Fibroblast of villous mesenchyme (primary cell): Measurements from ENCODE around the gene PRDM12. TPM values are rescaled to one million over a fixed set of nuclear protein-coding genes. Genes with fewer than 3 reads are reported as not detected.

ENCODE experiments used
- DNase-seq: peaks from one replicate; pipeline ENCODE4 v3.0.0-alpha.2; 2010; ENCODE audit warnings: low read depth
- H3K4me3 ChIP-seq: 2 replicates; pipeline ENCODE4 v1.5.1; 2011; ENCODE audit warnings: low read depth, mild to moderate bottlenecking, low read length
- CTCF ChIP-seq: IDR thresholded peaks from 2 replicates; pipeline ENCODE4 v1.5.1; 2012; ENCODE audit warnings: low read depth, mild to moderate bottlenecking, low read length; ENCODE audit not compliant: insufficient read depth
- total RNA-seq: library from RNA; depleted of rRNA; stranded (reverse); fragments of >200 nt; gene quantifications from 2 replicates; pipeline ENCODE4 v1.2.3, GENCODE V29; 2012

Gene PRDM12
- total RNA-seq, 1 donor: not detected

DNA sequence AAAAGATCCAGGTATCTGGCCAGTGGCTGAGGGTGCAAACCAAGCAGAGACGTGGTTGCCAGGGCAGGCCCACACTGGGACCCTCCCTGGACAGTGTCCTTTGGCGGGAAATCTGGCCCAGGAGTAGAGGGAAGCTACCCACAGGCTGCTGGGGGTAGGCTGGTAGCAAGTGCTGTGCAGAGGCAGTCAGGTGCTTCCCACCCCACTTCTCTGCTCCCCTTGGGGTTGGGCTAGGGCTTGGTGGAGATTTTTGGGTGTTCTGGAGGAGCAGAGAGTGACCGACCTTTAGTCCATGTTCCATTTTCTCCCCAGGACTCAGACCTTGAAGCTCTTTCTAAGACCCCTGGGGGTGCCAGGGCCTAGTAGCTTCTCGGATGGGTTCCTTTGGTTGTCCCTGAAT lies 5.6 kb downstream of the PRDM12 start:
- no peak overlapping the region for H3K4me3 ChIP-seq
- TF ChIP-seq CTCF: no peak

GRCh38 chr9:130670644-130671043 lies 6.2 kb downstream of the PRDM12 start:
- no peak for DNase-seq
- no peak for TF ChIP-seq CTCF
- H3K4me3 ChIP-seq: no peak overlapping the region

More for the DNA sequence above, 5.6 kb downstream of the PRDM12 start:
- DNase-seq: no peak

DNA sequence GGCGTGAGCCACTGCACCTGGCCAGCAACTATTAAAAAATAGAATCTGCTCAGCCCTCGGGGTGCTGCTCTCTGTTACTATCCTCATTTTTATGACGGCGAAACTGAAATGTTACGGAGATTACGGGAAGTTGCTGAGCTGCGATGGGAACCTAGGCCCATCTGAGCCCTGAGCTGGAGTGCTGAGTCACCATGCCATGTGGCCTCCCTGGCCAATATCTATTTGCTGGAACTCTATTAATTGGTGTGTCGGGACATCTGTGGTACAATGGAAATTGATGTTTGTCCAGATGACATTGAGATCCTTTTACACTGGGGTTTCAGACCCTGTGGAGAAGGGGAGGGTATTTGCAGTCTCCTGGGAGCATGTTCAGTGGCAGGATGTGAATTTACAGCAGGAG lies 8.1 kb downstream of the PRDM12 start:
- TF ChIP-seq CTCF: no peak
- DNase-seq: no peak
- H3K4me3 ChIP-seq: no peak overlapping the region

- no peak for DNase-seq
- TF ChIP-seq CTCF: no peak
- no peak overlapping the region for H3K4me3 ChIP-seq
Observed at GRCh38 chr9:130672933-130673615, 8.7 kb downstream of the PRDM12 start.

DNA sequence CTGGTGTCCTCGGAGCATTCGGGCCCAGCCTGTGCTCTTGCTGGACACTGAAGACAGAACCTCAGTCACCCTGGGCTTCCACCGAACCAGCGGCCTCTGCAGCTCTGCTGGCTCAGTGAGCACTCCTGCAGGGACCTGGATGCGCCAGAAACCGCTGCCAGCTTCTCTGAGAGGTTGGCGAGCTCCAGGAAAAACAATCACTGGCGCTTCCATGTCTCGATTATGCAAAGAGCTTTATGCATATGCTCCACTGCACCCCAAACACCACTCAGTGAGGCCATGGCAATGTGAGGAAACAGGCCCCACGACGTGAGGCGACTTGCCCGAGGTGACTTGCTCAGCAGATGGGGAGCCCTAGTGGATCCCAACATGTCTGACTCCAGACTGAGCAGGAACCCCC lies 11.0 kb downstream of the PRDM12 start:
- DNase-seq: no peak
- TF ChIP-seq CTCF: no peak
- H3K4me3 ChIP-seq: no peak overlapping the region

DNA sequence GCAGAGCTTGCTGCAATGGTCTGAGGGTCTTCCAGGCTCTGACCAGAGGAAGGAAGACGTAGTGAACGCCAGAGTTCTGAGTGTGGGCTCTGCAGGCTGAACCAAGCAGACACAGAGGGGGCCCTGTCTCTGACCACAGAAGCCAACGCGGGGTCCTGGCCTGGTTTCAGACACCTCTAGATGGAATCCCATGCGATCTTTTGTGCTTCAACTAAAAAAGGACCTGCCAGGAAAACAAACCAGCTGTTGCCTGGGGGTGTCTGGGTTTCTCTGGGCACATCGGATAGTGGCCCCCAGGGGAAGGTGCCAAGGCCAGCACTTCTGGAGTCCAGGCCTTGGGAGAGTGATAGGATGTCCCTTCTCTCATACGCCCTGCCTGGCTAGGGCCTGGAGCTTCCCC lies 12.9 kb downstream of the PRDM12 start:
- no peak for TF ChIP-seq CTCF
- no peak overlapping the region for H3K4me3 ChIP-seq
- DNase-seq: no peak
